SK-N-MC (cell line): Measurements from ENCODE around the gene PRAME.

Experiments used
- EZH2 ChIP-seq: fragments of 200-600 bp; sonication (generic); IDR thresholded peaks from one replicate; pipeline ENCODE4 v1.6.1; 2017; ENCODE audit warnings: antibody characterized with exemption
- FOXP2 ChIP-seq: optimal IDR thresholded peaks from 2 replicates; pipeline ENCODE3; 2011; ENCODE audit warnings: mild to moderate bottlenecking, moderate library complexity; ENCODE audit not compliant: insufficient read depth; ENCODE audit errors: extremely low read length, control extremely low read depth
- POLR2AphosphoS5 ChIP-seq: IDR thresholded peaks from 2 replicates; pipeline ENCODE4 v1.6.1; 2012; ENCODE audit warnings: mild to moderate bottlenecking, low read depth, low read length, borderline replicate concordance

DNA sequence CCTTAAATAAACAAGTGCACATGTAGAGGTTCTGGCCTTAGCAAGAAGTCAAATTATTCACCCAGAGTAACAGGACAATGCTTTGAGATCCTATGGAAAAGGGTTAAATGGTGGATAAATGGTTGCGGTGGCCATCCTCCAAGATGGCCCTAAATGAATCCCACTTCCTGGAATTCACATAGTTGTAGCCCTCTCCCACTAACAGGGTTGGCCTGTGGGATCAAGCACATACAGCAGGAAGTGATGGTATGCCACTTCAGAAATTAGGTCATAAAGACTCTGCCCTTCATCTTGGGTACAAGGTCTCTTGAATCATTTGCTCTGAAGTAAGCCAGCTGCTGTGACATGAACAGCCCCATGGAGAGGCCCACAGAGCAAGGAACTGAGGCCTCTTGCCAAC is 52.3 kb downstream of the PRAME start:
- TF ChIP-seq EZH2 = no peak
- TF ChIP-seq POLR2AphosphoS5 = no peak
- no peak for TF ChIP-seq FOXP2
